Measurements from ENCODE around the gene PXDN. TPM values are rescaled to one million over a fixed set of nuclear protein-coding genes. Genes with fewer than 3 reads are reported as not detected.

Gene PXDN
- total RNA-seq, 6 experiments from 2014 or later = 283 to 403 (median 323) TPM

DNA sequence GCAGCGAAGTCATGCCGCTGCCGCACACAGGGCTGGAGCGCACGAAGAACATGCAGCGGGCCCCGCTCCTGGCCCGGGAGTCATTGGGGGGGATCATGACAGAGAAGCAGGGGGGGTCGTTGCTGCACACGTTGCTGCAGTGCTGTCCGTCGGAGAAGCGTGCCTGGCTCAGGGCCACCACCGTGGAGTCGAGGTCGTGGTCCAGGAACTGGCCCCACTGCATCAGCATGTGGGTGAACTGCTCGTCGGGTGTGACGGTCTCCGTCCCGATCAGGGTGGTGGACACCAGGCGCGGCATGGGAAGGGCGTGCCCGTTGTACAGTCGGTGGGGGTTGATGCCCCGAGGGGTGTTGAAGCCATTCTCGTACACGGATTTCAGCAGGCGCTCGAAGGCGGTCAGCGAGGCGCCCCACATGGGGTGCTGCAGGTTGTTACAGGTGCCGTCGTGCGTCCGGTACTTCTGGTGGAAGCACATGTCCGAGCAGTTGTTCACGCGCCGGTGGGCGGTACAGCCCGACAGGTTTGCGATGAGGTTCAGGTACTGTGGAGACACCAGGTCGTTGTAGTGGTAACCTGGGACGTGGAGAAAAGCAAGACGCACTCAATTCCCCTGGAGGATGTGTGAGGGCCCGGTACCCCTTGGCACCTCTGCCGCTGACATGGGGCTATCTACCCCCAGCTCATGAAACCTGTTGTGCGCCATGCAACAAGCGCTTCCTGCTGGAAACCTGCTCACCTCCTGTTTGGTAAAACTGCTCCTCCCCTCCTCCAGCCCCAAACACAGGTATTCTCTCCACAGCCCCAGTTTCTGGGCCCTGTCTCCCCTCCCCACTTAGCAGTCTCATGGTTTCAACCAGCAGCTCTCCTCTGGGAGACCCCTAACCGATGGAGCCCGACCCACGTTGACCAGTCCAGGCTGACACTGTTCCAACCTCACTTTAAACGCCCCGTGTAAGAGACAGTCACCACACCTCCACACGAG, 94.9 kb downstream of the PXDN start:
- peaks cover 48% of the 10 kb centered on the region for H3K36me3 Mint-ChIP-seq (ENCODE audit: low read depth)
- no peaks in the 10 kb centered on the region for H3K9me3 Mint-ChIP-seq
- peaks cover 10% of the 10 kb centered on the region for H3K4me1 Mint-ChIP-seq (ENCODE audit: low read depth)
- H3K27me3 Mint-ChIP-seq (ENCODE audit: insufficient read depth) = peaks cover 9% of the 10 kb centered on the region
- H3K27ac Mint-ChIP-seq = no peak overlapping the region
- TF ChIP-seq, protein P1, sequence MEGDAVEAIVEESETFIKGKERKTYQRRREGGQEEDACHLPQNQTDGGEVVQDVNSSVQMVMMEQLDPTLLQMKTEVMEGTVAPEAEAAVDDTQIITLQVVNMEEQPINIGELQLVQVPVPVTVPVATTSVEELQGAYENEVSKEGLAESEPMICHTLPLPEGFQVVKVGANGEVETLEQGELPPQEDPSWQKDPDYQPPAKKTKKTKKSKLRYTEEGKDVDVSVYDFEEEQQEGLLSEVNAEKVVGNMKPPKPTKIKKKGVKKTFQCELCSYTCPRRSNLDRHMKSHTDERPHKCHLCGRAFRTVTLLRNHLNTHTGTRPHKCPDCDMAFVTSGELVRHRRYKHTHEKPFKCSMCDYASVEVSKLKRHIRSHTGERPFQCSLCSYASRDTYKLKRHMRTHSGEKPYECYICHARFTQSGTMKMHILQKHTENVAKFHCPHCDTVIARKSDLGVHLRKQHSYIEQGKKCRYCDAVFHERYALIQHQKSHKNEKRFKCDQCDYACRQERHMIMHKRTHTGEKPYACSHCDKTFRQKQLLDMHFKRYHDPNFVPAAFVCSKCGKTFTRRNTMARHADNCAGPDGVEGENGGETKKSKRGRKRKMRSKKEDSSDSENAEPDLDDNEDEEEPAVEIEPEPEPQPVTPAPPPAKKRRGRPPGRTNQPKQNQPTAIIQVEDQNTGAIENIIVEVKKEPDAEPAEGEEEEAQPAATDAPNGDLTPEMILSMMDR (IDR thresholded peaks at IDR 0.05) = no peak
- H3K4me3 Mint-ChIP-seq = no peak overlapping the region
- no peak for DNase-seq

DNA sequence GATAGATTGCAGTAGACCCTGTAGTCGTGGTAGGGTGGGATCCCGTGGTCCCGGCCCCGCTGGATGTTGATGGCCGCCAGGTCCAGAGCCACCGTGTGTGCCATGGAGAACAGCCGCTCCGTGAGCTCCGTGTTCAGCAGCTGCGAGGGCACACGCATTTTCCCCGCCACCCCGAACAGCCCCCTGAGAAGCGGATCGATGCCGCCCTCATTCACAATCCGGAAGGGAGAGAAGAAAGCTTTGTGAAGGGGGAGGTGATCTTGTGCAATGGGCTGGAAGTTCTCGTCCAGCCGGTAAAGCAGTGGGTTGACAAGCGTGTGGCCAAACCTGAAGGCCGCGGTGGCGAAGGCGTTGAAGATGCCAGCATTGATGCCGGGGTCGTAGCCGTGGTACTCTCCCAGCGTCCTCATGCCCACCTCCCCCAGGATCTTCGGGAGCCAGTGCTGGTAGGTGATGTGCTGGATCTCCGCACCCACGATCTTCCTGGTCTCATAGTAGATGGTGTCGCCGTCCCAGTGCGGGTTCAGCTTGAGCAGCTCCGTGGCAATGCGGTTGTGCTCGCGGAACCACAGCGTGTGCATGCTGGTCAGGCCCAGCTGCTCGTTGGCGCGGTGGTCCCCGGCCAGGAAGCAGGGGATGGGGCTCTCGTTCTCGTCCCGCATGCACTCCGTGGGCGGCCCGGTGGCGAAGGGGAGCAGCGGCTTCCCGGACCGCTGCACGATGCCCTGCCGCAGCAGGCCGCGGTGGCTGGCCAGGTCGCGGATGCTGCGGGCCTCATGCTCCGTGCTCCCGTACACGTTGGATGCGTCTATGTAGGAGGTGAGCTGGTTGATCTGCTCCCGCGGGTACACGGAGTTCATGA, 95.8 kb downstream of the PXDN start:
- H3K9me3 Mint-ChIP-seq = no peaks in the 10 kb centered on the region
- H3K4me3 Mint-ChIP-seq = no peak overlapping the region
- no peak for DNase-seq
- H3K27me3 Mint-ChIP-seq (ENCODE audit: insufficient read depth) = peaks cover 9% of the 10 kb centered on the region
- H3K4me1 Mint-ChIP-seq (ENCODE audit: low read depth) = peaks cover 10% of the 10 kb centered on the region
- peak overlapping the region; percentile 51; the same call in 1 of the 2 replicates for H3K27ac Mint-ChIP-seq
- H3K36me3 Mint-ChIP-seq (ENCODE audit: low read depth) = peaks cover 52% of the 10 kb centered on the region
- TF ChIP-seq, protein P1 (IDR thresholded peaks at IDR 0.05) = no peak

DNA sequence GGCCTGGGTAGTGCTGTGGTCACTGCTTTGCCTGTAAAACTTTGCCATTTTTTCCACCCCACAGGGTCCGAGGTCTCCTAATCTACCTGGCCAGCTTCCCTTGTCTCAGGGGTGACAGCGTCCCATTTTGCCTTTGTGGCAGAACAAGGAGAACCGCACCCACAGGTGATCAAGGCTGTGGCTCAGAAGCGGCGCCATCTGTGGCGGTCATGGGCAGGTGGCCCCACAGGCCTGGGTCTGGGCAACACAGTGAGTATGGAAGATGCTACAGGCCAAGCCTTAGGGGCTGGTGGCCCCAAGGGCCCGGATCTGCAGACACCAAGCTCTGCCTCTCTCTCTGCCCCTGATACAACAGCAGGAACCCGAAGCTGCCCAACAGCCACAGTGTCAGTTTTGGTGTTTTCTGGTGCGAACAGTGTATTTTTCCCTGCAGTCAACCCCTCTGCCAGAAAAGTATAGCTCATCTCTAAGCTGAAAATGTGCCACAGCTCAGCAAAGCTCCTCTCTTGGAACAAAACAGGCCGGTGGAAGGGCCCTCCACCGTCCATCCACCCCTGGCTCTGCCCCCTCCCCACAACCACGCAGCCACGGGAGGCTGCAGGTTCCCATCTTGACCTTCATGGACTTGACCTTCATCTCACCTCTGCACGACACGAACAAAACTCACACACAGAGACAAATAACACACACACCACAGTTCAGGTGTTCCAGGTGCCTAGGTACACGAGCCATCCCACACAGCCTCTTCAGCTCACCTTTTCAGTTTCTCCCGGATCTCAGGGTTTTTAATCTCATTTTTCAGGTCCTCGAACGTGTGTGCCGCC, 96.7 kb downstream of the PXDN start:
- no peak for DNase-seq
- Mint-ChIP-seq H3K4me1 (ENCODE audit: low read depth) (peaks cover 17% of the 10 kb centered on the region), H3K9me3 (no peaks in the 10 kb centered on the region), H3K27ac (peak overlapping the region; percentile 51; the same call in 1 of the 2 replicates), H3K36me3 (ENCODE audit: low read depth) (peaks cover 53% of the 10 kb centered on the region), H3K4me3 (no peak overlapping the region; the same call in 1 of the 2 replicates), H3K27me3 (ENCODE audit: insufficient read depth) (peaks cover 14% of the 10 kb centered on the region)
- TF ChIP-seq, protein P1 (IDR thresholded peaks at IDR 0.05) = peak; percentile 12; the same call in 1 of the 2 replicates

DNA sequence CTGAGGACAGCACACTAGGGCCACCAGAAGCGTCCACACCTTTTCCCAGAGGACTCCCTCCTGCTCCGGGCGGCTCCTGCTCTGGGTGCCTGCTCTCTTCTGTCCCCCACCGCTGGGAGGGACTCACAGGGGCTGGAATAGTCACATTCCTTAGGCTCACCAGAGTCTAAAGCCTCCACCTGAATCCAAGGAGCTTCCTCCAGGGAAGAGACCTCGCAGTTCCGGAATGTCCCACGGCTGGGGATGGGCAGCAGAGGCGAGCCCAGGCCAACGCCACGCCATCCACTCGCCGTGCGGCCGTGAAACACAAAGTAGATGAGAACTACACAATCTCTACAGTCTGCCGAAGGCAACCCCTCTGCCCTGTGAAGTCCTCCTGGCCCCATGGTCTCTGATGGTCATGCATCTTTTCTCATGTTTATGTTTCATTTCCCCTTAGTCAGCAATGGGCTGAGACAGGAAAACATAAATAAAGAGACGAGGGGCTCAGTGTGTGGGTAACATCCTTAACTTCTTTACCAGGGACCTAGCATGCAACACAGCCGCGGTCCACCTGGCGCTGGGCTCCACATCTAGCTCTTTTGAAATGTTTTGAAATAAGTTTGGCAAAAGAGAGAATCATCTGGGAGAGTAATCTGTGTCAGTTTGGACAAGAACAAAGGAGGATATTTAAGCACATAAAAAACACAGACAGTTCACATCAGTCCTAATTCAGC, 98.4 kb downstream of the PXDN start:
- no peak for DNase-seq
- Mint-ChIP-seq H3K9me3 (no peaks in the 10 kb centered on the region), H3K27ac (no peak overlapping the region; the same call in 1 of the 2 replicates), H3K4me3 (no peak overlapping the region), H3K4me1 (ENCODE audit: low read depth) (peaks cover 30% of the 10 kb centered on the region), H3K27me3 (ENCODE audit: insufficient read depth) (peaks cover 14% of the 10 kb centered on the region), H3K36me3 (ENCODE audit: low read depth) (peaks cover 56% of the 10 kb centered on the region)
- TF ChIP-seq, protein P1 (IDR thresholded peaks at IDR 0.05) = no peak

Measured in HFFc6 (cell line).